ENCODE results near the gene PLCB3.

The PLCB3 gene

GRCh38 chr11:64268025-64268892, 16.9 kb downstream of the PLCB3 start:
- DNase-seq: no peak

- no peak for DNase-seq
Measured at GRCh38 chr11:64268893-64269539, 17.7 kb downstream of the PLCB3 start.

DNA sequence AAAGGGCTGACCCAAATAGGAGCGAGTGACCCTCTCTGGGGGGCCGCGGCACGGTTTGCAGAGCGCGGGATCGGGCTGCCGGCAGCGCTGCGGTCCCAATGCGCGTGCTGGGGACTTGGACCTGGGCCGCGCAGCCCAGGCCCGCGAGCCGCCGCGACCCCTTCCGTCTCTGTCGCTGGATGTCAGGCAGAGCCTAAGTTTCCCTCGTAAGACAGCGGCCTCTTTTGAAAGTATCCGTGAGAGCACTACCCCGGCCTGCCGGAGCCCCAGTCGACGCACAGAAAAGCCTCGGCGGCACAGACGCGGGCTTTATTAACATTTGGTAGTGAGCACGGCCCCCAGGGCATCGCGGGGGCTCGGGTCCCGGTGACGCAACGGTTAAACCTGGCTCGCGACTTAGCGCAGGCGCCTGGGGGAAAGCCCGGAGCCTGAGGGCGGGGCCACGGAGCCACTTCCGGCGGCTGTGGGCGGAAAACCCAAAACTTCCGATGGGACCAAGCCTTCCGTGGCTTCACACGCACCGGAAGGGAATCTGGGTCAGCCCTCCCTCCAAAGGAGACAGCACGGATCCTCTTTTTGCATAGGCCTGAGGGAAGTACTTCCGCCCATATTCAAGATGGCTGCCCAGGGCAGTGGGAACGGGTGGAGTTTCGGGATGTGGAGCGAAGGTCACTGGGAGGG, 18.4 kb downstream of the PLCB3 start:
- DNase-seq: peak; percentile 96

- DNase-seq: no peak
Measured at GRCh38 chr11:64275031-64275800, 23.9 kb downstream of the PLCB3 start.

GRCh38 chr11:64275841-64276240, 24.5 kb downstream of the PLCB3 start:
- DNase-seq: no peak

DNA sequence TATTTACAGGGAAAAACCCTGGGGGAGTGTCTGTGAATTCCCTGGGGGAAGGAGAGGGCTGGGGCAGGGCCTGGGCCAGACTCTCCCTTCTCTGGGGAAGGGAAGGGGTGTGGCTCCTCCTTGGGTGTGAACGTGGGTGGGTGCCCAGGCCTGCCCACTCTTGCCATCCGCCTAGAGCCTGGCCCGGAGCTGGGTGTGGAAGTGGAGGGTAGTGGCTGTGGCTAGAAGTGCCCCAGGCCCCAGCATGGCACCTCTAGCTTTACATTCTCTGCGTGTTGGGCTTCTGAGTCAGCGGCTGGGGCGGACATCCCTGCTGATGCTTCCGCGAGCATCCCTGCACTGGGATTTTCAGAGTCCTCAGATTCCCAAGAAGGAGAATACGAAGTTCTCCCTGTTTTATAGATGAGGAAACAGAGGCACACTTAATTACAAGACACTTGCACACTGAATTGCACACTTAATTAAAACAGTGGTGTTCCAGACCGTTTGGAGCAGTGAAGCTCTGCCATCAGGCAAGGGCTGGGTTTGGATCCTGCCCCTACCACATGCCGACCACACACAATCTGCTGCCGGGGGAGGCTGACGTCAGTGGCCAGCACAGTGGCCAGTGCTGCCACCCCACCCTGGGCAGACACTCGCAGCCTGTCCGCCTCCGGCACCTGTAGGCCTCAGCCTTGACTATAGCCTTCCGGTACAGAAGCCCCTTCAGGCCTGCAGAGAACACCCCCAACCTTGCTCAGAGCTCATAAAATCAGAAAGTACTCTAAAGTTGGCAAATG, 25.5 kb downstream of the PLCB3 start:
- no peak for DNase-seq

DNA sequence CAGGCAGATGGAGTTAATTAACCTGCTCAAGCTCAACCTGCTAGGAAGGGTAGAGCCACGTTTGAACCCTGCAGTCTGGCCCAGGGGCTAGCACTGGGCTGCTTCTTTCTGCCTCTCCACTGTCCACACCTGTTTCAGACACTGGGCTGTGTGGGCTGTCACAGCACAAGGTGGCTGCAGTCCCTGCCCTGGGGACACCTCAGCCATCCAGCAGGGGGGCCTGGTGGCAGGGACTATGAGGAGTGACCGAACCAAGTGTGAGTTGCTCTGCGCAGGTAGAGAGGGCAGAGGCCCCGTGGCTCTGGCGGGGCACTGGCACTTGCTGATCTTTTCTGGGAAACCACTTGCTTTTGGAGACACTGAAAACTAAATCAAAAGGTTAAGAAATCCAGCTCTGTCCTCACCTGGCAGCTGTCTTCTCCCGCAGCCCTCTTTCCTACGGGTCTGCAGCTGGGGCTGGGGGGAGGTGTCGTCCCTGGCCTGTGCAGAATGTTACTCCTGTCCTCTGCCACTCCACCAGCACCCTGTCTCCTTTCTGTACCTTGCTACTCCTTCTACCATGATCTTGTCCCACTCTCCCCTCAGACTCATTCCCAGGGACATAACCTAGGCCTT, 27.4 kb downstream of the PLCB3 start:
- no peak for DNase-seq

- DNase-seq: no peak
Measured at GRCh38 chr11:64281957-64282770, 30.8 kb downstream of the PLCB3 start.

- no peak for DNase-seq
Measured at GRCh38 chr11:64283092-64283491, 31.8 kb downstream of the PLCB3 start.

GRCh38 chr11:64284048-64284961, 33.0 kb downstream of the PLCB3 start, which contains the start of gene BAD:
Gene BAD, minus strand, starts transcription at chr11:64284665. Its CDS starts 297 bp downstream, at chr11:64284368.
- DNase-seq: peak; percentile 90

GRCh38 chr11:64284962-64285884, 33.9 kb downstream of the PLCB3 start, which contains the start of gene GPR137:
Gene GPR137, plus strand, starts transcription at chr11:64285848. Its CDS starts 677 bp downstream, at chr11:64286525.
- peak; percentile 90 for DNase-seq

DNA sequence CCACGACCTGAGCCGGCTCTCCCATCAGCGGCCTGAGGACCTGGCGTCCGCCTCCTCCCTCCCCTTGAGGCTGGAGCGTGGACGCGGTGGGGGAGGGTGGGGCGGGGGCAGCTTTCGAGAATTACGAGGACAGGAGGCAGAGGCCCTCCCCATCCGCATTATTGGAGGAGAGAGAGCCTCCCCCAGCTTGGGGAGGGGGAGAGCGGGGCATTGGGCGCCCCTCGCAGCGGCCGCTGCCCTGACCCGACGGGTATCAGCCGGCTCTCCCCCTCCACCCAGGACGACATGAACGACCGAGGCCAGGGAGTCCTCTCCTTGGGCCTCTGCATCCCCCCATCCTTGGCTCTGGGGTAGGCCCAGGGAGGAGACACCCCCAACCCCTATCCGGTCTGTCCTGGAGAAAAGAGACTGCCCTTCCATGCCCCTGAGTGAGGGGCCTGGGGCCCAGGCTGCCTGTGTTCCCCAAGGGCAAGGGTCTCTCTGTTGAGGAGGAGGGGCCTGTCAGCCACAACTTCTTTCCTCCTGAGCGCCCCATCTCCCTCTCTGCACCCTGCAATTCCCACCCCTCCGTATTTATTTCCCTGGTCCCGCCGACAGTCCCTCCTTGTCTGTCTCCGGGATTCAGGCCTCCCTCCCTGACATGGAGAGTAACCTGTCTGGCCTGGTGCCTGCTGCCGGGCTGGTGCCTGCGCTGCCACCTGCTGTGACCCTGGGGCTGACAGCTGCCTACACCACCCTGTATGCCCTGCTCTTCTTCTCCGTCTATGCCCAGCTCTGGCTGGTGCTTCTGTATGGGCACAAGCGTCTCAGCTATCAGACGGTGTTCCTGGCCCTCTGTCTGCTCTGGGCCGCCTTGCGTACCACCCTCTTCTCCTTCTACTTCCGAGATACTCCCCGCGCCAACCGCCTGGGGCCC, 34.8 kb downstream of the PLCB3 start:
- no peak for DNase-seq

GRCh38 chr11:64286801-64287159, 35.5 kb downstream of the PLCB3 start:
- no peak for DNase-seq

- no peak for DNase-seq
Measured at GRCh38 chr11:64287676-64288352, 36.5 kb downstream of the PLCB3 start.

GRCh38 chr11:64288353-64288750, 37.0 kb downstream of the PLCB3 start:
- no peak for DNase-seq

DNA sequence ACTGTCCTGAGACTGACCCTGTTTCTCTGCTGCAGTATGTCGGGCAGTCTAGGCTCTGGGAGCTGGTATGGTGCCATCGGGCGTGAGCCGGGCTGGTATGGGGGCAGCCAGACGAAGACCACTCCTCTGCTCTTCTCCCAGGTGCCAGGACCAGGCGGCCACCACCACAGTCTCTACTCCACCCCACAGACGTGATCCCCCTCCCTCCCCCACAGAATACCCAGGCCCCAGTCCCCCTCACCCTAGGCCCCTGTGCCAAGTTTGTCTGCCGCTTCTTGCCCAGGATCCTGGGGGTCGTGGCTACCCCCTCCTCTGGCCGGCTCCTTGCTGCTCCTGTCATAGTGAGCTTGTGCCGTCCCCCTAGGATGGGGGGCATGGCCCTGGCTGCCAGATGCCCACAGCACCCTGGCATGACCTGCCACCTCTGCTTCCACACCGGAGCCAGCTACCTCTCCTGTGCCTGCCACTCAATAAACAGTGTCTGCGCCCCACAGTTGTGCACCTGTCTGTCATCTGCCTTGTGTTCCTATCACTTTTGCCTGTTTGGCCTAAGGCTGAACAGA, 37.8 kb downstream of the PLCB3 start:
- DNase-seq: no peak

Data from activated T-cell treated with anti-CD3 and anti-CD28 coated beads for 4 hours (primary cell).